GM12864 (cell line): ENCODE data around the gene MUC5B.

Experiments
- DNase-seq: peaks from one replicate; pipeline ENCODE4 v3.0.0-alpha.2; 2011; ENCODE audit warnings: low read depth
- H3K4me3 ChIP-seq: 2 replicates; pipeline ENCODE4 v1.5.1; 2011; ENCODE audit warnings: mild to moderate bottlenecking, low read depth, low read length, control low read depth
- TF ChIP-seq, protein P1 (sequence below): IDR thresholded peaks from 2 replicates; pipeline ENCODE4 v1.5.1; 2011; ENCODE audit warnings: low read depth, mild to moderate bottlenecking, moderate library complexity, low read length, control low read depth, inconsistent platforms; ENCODE audit errors: missing control alignments

MUC5B gene

DNA sequence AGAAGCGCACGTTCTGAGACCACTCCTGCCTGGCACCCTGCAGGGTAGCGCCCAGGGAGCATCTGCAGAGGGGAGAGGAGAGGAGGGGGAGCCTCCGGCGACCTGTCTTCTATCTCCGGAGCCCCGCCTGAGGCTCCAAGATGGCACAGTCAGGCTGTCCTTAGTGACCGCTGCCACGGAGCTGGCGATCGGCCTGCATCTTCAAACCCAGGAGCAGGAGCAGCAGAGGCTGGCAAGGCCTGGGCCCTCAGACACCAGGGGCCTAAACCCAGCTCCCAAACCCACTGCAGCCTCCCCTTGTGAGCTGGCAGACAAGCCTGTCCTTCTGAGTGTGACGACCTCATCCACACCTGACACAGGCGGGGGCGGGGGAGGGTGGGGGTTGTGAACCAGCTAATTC, 51.6 kb downstream of the MUC5B start:
- no peak overlapping the region for H3K4me3 ChIP-seq
- TF ChIP-seq, protein P1, sequence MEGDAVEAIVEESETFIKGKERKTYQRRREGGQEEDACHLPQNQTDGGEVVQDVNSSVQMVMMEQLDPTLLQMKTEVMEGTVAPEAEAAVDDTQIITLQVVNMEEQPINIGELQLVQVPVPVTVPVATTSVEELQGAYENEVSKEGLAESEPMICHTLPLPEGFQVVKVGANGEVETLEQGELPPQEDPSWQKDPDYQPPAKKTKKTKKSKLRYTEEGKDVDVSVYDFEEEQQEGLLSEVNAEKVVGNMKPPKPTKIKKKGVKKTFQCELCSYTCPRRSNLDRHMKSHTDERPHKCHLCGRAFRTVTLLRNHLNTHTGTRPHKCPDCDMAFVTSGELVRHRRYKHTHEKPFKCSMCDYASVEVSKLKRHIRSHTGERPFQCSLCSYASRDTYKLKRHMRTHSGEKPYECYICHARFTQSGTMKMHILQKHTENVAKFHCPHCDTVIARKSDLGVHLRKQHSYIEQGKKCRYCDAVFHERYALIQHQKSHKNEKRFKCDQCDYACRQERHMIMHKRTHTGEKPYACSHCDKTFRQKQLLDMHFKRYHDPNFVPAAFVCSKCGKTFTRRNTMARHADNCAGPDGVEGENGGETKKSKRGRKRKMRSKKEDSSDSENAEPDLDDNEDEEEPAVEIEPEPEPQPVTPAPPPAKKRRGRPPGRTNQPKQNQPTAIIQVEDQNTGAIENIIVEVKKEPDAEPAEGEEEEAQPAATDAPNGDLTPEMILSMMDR, result no peak
- DNase-seq, result no peak

DNA sequence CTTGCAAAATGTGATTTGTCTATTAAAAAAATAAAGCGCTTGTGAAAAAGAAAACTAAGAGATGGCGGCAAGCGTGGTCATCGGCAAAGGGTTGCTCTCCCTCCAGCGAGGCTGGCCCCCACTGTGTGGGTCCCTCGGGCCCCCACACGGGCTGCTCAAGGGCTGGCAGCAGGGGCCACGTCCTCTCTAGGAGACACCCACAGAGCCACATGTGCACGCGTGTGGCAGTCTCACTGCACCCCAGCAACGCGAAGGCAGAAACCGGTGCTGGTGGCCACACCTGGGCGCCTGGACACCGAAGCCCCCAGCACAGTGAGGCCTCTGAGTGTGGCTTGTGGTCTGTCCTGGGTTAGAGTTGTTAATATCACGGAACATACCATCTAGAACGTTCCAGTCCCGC, 52.2 kb downstream of the MUC5B start:
- no peak overlapping the region for H3K4me3 ChIP-seq
- TF ChIP-seq, protein P1, result no peak

DNA sequence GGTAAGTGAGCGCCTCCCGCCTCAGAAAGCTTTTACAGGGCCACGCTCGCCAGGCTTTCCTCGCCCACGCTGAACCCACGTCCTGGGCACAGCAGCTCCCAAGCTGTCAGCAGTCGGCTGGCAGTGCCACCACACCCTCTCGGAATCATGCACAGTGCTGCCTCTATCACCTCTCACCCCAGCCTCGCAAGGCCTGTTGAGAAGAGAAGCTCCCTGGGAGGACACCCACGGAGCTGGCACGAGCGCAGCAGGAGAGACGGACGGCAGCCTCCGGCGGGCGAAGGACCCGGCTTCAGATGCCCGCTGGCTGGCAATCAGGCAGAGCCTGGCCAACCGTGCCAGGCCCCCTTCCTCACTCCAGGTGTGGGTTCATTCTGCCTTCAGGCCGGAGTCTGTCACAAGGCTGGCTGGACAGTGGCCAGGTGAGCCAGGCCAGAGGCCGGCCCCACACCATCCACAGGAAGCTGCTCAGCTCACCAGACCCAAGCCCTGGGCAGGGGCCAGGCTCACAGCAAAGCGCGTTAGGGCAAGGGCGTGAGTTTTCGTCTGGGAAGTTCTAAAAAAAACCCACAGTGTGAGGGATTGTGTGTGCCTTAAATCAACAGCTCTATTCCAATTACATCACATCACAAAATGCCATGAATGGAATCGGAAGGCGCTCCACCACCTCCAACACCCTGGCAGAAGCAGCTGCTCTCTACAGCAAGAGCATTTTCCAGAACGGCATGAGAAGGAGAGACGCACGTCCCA, 53.4 kb downstream of the MUC5B start:
- no peak overlapping the region for H3K4me3 ChIP-seq
- TF ChIP-seq, protein P1, result no peak
- no peak for DNase-seq

More for the DNA sequence above, 52.2 kb downstream of the MUC5B start:
- DNase-seq, result no peak

DNA sequence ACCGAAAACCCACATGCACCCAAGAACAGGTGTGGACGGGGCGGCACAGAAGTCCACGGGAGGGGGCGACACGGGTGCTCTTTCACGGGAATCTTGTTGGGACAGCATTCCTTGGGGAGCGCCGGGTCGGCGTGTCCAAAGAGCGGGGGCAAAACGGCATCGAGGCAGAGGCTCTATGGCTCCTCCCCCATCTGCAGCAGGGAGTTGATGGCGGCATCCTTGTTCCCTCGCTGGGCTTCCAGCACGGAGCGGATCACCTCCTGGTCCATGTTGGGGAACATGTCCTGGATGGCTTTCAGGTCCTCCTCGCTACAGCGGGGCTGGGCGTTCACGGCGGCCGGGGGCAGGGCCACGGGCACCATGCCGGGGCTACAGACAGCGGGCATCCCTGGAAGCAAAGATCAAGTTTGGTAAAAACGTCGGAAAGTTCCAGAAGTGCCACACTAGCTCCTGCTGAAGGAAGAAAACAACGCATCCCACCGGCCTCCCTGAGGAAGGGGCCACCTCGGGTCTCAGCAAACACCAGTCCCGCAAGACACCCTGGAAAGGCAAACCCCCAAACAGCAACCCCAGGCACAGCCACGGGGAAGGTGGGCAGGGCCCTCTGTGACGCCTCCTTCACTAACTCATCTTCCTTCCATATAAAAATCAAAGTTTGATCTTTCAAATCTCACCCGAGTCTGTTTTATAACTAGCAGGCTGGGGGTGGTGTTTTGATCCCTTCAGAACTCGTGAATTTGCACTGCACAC, 54.2 kb downstream of the MUC5B start:
- TF ChIP-seq, protein P1, result no peak
- no peak for DNase-seq
- no peak overlapping the region for H3K4me3 ChIP-seq

DNA sequence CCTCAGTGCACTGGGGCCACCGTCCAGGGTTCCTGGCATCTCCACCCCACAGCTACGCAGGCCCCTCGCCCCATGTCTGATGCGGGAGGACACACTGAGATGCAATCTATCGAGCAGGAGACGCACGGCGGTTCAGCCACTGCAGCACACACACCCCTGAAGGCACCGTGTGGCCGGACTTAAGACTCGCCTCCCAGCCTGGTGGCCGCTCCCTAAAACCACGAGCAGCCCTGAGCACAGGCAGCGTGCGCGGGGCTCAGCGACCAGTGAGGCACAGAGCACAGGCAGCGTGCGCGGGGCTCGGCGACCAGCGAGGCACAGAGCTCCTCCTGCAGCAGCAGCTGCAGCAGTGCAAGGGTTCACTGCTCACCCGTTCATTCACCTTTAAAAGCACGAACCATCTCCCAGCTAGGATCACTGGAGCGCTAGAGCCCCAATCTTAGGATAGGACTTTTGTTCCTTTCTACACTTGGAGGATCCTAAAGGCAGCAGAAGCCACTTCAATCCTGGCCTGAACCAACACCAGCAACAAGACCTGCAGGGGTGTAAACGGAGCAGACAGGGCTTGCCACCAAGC, 55.2 kb downstream of the MUC5B start:
- DNase-seq, result no peak
- no peak overlapping the region for H3K4me3 ChIP-seq
- TF ChIP-seq, protein P1, result no peak

DNA sequence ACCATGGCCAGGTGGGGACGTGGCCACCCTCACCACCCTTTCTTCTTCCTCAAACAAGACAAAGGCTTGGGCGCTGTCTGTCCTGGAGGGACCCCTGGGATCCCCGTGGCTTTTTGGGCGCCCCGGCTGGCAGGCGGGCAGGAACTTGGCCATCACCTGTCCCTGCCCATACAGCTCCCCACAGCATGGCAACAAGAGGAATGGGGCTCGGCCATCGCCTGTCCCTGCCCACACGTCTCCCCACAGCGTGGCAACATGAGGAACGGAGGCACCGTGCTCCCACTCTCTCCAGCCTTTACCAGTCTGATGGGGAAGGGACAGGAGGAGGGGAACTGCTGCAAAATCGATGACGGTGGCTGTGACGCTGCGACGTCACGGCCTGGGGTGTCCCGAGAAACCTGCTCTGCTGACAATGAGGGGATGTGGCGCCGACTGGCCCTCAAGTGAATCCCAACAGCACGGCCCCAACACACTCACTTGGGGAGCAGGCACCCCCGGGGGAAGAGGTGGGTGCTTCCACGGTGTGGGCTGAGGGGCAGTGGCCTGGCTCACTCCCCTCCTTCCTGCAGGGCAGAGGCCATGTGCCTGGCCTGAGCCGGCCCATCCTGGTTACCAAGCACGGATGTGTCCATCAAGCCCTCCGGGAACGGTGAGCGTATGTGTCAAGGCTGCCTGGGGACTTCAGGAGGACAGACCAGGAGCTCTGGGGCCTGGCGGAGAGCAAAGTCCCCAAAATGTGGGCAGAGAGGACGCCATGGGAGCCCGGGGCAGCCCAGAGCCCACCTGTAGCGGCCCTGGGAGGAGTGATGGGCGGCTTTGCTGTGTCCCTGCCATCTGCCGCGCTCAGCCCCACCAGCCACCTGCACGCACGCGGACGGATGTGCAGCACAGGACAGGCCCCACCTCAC, 56.2 kb downstream of the MUC5B start:
- no peak for DNase-seq
- TF ChIP-seq, protein P1, result no peak
- no peak overlapping the region for H3K4me3 ChIP-seq
